GM18873 (cell line): ENCODE measurements around the gene ARRDC4.
"Not testable (repeated sequence)": the region's sequence is repeated elsewhere in the genome, so short reads cannot be mapped to it uniquely, and the experiment has no call there.

Experiments used
- ATAC-seq: cut with Tn5 transposase; IDR thresholded peaks from one replicate; pipeline ENCODE4 v1.9.1; 2021; ENCODE audit warnings: mild to moderate bottlenecking, moderate library complexity, moderate number of reproducible peaks; ENCODE audit not compliant: unreplicated experiment, low FRiP score

ARRDC4 gene

DNA sequence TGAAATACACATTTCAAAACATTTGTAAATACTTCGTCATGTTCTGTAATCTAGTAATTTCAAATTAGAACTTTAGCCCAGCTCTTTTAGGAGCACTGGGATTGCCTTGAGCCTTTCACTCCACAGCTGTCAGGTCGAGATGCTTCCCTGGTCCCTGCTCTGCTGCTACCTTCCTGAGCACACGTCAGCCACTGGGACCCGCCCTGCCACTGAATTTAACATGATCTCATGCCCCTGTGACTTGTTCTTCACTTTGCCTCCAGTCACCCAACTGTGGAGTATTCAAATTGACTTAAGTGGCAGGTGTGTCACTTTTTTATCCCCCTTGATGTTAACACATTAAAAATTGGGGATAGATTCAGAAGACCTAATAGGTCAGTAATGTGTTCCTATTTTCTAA lies 3.3 kb downstream of the ARRDC4 start:
- ATAC-seq: no peak

DNA sequence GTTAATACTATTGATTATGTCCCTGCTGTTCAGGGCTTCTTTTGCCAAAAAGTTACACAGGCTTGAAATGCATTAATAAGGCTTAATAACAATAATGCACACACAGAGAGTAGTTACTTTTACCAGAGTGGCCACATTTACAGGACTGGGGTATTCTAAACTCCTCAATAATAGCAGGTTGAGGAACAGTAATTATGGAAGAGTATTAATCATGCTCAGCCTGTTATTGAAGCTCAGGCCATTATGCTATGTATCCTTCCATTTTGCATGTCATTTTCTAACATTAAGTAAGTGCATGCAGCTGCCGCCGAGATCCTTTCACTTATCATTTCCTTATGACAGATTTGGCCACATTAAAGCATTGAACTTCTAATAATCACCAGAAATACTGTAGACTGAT lies 5.7 kb downstream of the ARRDC4 start:
- no peak for ATAC-seq

DNA sequence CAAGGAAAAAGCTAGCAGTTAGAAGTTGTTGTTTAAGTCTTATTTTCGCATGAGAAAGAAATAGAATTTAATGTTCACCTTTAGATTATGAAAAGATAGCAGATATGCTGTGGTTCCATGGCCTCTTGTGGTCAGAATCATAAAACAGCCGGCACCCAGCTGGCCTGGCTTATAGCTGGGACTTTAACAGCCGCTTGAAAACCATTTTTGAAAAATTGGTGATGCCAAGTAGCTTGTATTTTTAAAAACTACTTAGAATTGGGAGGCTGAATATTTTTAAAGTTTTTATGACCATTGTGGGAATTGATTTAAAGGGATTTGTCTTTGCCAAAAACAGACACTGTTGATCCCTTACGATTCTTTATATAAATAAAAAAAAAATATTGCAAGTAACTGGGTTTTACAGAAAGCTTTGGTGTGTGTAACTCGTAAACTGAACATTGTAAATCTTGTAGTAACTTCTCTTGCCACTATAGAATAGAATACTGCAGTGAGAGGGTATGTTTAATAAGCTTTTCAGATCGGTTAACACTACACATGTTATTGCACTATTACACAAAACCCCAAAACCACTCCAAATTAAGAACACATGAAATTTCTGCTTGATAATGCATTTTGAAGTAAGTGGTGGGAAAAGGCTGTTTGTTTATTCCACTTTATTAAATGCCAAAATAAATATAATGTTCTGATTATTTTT lies 6.6 kb downstream of the ARRDC4 start:
- ATAC-seq: no peak

DNA sequence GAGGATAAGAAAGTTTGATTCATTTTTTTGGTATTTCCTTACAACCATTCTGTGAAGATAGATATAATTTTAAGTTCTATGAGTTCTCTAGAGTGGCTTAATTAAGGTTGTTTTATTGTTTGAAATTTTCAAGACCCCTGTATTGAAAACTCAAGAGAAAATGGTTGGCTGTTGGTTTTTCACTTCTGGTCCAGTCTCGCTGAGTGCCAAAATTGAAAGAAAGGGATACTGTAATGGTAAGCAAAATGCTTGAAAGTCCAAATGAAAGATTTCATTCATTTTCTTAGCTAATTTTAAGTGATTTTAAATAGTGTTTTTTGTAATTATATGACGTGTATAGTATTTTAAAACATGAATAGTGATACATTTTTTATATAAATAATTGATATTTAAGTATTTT lies 7.4 kb downstream of the ARRDC4 start:
- ATAC-seq: no peak

DNA sequence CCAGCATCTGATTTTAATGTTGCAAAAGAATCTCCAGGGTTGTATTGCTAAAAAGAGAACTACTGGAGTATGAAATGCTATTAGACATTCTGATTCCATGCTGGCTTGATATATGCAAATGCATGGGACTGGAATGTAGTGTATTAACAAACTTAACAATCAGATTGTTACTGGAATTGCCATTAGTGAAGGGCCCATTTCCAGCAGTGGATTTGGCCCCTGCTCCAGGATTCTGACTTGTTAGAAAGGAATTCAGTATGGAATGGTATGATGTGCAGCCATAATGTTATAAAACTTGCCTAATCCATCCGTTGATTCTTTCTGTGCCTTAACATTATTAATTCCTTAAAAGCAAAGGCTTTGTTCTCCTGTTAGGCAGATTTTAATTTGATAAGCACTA lies 7.9 kb downstream of the ARRDC4 start:
- no peak for ATAC-seq

DNA sequence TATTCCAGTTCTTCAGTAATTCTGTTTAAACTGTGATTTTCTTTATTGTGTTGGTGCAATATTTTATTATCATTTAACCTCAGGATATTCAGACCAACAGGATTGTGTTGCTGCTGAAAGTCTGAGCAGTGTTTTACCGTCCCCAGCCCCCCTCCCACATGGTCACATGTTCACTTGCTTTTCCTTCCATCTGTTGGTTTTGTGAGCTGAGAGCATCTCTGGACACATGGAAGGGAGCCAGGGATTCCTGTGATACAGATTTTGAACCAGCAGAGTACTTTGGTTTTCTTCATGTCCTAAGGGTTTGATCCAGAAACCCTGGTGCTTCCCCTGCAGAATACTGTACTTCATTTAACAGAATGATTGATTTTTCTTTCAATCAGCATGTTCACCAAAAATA lies 11.9 kb downstream of the ARRDC4 start:
- ATAC-seq: no peak

DNA sequence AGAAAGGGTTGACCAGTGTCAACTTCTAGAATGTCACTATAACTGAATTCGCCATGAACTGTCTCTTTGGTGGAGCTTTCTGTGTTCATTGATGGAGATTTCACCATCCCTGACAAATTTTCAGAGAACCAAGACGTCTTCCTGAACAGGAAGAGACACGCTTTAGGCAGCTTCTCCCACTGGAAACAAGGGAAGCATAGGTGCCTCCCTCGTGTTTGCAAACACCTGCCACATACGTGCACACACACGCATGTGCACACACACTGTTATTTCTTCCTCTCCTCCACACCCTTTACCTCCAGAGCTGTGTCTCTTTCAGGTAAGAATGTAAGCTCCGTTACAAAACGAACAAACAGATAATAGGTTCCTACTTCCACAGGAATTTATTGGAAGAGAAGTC lies 15.6 kb downstream of the ARRDC4 start:
- no peak for ATAC-seq

DNA sequence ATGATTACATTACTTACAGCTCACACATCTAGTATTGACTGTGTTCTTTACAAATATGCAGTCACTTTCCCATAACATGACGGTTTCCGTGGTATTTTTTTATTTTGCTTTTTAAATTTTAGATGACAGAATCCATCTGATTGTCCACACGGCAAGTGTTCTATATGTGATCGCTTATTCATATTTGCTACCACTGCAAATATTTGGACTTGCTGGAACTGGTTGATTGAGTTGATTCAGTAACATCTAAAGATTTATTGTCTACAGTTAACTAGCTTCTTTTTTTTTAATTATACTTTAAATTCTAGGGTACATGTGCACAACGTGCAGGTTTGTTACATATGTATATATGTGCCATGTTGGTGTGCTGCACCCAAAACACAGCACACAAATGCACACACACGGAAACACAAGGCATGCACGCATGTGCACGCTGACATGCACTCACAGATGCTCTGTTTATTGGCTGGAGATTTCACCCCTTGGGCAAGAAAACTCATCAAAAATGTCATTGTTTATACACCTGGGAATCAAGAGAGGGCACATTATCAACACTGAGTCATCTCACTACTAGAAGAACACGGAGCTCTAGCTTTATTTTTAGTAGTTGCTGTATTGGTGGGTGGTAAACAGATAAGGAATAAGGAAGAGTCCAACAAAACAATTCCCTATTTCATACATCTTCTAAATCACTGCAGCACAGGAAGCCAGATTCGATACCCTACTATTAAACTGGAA lies 16.4 kb downstream of the ARRDC4 start:
- no peak for ATAC-seq

DNA sequence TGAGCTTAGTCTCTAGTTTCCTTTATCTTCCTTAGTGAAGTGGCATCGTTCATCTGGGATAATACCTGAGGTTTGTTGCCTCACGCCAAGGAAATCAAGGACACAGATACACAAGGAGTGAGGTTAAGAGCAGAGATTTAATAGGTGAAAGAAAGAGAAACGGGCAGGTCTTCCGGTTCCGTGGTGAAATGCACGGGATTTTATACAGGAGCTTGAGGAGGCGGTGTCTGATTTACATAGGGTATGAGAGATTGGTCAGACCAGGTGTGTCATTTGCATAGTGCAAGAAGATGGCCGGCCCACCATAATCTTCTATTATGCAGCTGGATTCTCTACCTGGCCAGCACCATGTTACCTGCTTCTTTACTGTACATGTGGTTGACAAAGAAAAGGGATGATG lies 17.2 kb downstream of the ARRDC4 start:
- ATAC-seq: no peak

DNA sequence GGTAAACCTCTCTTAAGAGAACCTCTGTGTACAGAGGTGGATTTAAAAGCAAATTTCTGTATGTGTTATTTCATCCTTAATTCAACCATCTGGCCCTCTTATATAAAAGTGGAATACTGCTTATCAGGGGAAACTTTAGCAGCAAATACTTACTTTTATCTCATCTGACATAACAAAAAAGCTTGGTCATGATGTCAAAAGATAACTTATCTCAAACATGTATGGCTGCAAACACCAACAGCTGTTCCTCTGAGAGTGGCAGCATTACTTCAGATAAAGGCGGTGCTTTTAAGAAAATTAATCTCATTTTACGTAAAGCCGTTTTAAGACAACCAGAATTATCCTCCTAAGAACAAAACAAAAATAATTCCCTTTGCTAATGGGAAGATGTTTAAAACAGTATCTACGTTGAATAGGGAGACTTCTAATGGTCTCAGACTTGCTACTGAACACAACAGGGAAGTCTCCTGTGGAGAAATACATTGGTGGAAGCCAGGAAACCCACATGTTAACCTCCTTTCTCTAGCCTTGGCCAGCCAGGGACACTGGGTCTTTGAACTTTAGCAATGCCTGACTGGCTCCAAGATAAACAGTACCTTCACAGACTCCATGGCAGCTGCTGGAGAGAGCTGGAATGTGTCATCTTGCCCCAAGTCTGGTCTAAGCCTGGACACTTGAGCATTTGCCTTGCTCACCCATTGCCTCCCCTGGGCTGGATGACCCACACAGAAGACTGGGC lies 18.1 kb downstream of the ARRDC4 start:
- ATAC-seq: no peak

DNA sequence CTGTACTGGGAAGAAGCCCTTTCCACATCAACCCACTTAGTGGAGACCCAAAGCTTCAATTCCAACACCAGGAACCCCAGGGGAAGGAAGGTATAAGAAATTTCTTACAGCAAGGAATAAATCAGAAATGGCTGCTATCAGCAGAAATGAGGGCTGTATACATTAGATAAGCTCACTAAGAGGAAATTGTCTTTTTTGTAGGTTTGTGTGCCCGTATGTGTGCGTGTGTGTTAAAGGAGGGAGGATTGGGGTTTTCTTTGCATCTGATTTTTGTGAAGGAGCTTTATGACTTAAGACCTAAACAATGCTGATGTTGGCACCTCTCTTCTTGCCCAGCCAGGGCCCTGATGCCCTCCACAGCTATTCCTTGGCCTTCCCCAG lies 18.6 kb downstream of the ARRDC4 start:
- ATAC-seq: no peak

DNA sequence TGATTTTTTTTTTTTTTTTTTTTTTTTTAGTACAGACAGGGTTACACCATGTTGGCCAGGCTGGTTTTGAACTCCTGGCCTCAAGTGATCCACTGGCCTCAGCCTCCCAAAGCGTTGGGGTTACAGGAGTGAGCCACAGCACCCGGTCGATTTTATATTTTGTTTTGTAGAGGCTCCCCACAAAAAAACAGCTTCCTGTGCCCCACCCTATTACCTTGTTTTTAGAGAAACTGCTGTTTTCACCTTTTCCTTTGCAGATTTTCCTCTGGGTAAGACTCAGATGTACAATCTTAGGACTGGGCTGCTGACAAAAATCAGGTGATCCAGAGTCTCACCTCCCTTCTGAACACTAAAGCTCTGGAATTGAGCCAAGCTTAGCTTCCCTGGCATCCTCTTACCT lies 20.6 kb downstream of the ARRDC4 start:
- no peak for ATAC-seq

DNA sequence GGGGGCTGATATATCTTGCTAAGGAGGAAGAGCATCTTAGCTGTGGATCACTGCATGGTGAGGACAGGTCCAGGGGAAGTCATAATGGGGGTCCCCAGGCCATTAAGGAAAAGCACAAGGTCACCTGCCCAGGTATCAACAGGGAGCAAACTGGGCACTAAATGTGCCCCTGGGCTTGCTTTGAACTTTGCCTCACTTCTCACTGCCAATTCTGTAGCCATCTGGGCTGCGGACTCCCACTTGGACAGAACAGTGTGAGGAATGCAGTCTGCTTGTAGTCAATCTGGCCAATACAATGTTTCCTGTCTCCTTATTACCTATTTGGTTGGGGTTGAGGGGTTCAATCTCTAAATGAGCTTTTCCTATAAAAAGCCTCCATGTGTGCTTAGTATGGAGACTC lies 21.3 kb downstream of the ARRDC4 start:
- ATAC-seq: no peak

DNA sequence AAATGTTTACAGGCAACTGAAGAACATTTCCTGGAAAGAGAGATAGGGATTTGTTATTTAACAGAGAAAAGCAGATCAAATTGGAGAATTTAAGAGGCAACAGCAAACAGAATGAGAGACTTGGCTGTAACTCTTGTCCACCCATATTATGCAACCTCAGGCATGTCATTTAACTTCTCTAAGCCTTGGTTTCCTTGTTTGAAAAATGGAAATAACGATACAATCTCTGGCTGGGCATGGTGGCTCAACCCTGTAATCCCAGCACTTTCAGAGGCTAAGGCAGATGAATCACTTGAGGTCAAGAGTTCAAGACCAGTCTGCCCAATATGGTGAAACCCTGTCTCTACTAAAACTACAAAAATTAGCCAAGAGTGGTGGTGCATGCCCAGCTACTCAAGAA lies 23.7 kb downstream of the ARRDC4 start:
- ATAC-seq: no peak

DNA sequence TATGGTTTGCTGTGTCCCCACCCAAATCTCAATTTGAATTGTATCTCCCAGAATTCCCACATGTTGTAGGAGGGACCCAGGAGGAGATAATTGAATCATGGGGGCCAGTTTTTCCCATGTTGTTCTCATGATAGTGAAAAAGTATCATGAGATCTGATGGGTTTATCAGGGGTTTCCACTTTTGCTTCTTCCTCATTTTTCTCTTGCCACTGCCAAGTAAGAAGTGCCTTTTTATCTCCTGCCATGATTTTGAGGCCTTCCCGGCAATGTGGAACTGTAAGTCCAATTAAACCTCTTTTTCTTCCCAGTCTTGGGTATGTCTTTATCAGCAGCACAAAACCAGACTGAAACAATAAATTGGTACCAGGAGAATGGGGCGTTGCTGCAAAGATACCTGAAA lies 25.5 kb downstream of the ARRDC4 start:
- not testable (repeated sequence) for ATAC-seq

DNA sequence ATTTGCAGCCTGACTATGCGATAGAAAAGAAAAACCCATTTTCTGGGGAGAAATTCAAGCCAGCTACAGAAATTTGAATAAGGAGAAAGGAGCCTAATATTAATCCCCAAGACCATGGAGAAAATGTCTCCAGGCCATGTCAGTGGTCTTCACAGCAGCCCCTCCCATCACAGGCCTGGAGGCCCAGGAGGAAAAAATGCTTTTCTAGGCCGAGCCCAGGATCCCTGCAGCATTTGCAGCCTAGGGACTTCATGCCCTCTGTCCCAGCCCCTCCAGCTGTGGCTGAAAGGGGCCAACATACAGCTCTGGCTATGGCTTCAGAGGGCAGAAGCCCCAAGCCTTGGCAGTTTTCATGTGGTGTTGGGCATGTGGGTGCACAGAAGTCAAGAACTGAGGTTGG lies 26.3 kb downstream of the ARRDC4 start:
- no peak for ATAC-seq

DNA sequence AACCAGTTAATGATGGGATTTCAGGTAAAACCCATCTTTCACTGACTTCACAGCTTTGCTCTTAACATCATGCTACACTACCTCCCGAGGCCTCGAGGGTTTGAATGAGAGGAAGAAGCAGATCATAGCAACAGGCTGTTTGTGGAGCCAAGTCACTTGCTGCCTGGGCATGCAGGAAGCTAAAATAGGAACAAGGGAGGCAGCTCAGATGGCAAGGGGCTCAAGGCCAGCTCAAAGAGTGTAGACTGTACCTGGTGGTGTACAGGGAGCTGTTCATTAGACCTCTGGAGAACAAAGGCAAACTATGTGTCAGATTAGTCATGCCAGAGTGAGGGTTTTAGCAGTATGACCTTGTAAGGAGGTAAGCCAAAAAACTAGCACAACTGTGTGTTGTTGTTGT lies 28.8 kb downstream of the ARRDC4 start:
- ATAC-seq: no peak

DNA sequence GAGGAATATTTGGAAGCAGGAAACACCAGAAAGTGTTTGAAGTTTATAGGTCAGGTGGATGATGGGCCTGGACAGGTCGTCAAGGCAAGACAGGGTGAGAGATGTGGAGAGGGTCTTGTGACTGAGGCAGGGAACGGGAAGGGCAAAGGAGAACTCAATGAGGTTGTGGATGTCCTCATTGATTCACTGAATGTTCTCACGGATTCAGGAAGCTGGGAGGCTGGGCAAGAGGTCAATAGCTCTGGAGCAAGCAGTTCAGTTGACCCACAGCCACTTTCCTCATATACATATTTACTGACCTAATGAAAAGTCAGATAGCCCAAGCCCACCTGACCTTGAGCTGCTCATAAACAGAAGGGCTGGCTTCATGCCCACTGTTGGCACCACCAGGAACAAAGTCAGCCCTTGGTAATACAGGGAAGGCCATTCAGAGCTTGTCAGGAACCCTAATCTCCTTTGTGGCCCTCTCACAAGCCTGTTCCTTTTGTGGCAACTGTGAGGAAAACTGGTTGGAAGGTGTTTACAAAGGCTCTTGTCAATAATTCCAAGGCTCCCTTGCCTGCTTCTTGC lies 31.6 kb downstream of the ARRDC4 start:
- ATAC-seq: no peak

DNA sequence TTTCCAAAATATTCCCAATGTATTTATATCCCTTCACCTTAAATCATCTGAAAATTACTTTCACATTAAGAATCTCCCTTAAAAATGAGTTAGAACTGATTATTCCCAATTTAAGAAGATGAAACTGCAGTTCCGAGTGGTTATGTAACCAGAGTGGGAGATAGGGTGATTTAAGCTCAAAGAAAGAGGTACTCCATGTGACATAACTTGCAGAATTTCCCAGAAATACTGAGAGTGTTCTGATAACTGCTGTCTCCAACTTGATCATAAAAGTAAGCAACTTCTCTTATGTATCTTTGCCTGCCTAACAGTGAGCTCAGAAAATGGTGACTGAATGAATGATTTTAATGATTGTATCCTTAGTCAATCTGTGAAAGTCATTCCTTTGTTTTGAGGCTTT lies 32.3 kb downstream of the ARRDC4 start:
- no peak for ATAC-seq

DNA sequence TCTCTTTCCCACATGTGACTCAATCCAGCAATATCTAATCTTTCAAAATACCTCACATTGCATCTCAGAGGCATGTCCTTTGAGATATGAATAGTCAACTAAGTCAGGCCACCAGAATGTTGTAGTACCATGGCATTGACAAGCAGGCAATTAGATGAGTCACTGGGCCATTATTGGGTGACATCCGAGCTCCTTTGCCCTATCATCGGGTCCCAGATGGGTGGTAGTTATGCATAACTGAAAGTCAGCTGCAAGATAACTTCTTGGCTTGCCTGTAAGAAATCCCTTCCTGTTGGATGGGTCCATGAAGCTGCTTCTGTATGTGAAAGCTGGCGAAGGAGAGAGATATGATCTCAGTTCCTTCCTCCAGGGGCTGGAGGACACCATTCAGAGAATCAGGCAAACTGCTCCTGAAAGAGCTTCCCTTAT lies 32.8 kb downstream of the ARRDC4 start:
- ATAC-seq: no peak

DNA sequence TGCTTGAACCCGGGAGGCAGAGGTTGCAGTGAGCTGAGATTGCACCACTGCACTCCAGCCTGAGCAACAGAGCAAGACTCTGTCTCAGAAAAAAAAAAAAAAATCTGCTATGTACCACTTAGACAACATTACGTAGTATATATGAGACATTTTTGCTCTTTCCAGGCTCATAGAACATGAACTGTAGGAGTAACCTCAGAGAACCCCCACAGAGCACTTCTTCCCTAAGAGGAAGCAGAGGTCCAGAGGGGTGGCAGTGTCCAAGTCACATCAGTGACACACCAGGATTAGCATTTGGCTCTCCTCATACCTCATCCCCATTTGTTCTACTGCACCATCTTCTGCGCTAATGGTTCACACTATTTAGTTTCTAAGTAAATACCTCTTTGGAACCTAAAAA lies 33.7 kb downstream of the ARRDC4 start:
- ATAC-seq: no peak
